Measurements from ENCODE around the gene CHM. TPM values are rescaled to one million over a fixed set of nuclear protein-coding genes. Genes with fewer than 3 reads are reported as not detected.

The CHM gene
- total and polyA plus RNA-seq, 2 experiments from 2014 or later, result 19.0 to 19.1 TPM

DNA sequence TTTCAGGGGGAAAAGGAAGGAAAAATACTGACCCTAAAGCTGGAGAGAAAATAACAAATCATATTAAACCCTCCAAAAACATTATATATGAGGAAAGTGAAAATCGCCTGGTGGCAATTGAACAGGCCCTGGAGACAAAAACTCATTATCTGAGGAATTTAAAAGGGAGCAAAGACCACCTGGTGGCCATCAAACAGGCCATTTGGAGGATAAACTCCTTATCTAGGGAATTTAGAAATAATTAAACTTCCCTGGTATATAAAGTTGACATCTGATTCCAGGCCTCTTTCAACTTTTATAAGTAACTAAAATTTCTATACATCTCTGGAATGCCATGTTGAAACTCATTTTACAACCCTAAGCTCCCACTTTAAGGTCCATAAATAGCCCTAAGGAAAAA is 35.2 kb downstream of the CHM start:
- Mint-ChIP-seq H3K4me1 (peaks cover 31% of the 10 kb centered on the region), H3K4me3 (no peak overlapping the region), H3K9me3 (peaks cover 7% of the 10 kb centered on the region; the same call in 2 of the 3 replicates), H3K36me3 (ENCODE audit: low read depth) (peaks cover 26% of the 10 kb centered on the region; the same call in 2 of the 3 replicates), H3K27ac (peak overlapping the region; percentile 80; the same call in 1 of the 2 replicates), H3K27me3 (ENCODE audit: insufficient read depth, low read depth, poor library complexity) (peaks cover 3% of the 10 kb centered on the region)
- Histone ChIP-seq H3F3A (replicated peaks; ENCODE audit: low read depth) (no peaks in the 10 kb centered on the region), H3K4me1 (ENCODE audit: insufficient read depth) (peaks cover 29% of the 10 kb centered on the region), H3K4me3 (no peak overlapping the region), H3K36me3 (ENCODE audit: insufficient read depth) (no peaks in the 10 kb centered on the region), H3K4me2 (no peak overlapping the region; the same call in 1 of the 2 replicates), H2AFZ (no peak overlapping the region), H3K9me2 (ENCODE audit: insufficient read depth) (no peaks in the 10 kb centered on the region), H3K79me2 (replicated peaks; ENCODE audit: insufficient read depth) (peaks cover 41% of the 10 kb centered on the region), H3K27me3 (ENCODE audit: insufficient read depth) (no peaks in the 10 kb centered on the region), H3K27ac (ENCODE audit: low read depth) (no peak overlapping the region), H4K20me1 (replicated peaks; ENCODE audit: insufficient read depth) (no peaks in the 10 kb centered on the region)
- TF ChIP-seq ETS1 (IDR thresholded peaks at IDR 0.05) (no peak), CTCF (conservative IDR thresholded peaks at IDR 0.05; ENCODE audit: low read depth in 2 of 2) (no peak), ZNF114 (CRISPR knock-in tag; IDR thresholded peaks at IDR 0.05) (no peak), CREB1 (CRISPR knock-in tag; IDR thresholded peaks at IDR 0.05; ENCODE audit: low read depth) (no peak), POLR2AphosphoS5 (IDR thresholded peaks at IDR 0.05; ENCODE audit: low read depth) (no peak), JUNB (IDR thresholded peaks at IDR 0.05; ENCODE audit: unreplicated experiment) (no peak), EZH2phosphoT487 (IDR thresholded peaks at IDR 0.05; ENCODE audit: unreplicated experiment) (no peak), NANOG (IDR thresholded peaks at IDR 0.05; ENCODE audit: borderline replicate concordance) (no peak), STAT1 (IDR thresholded peaks at IDR 0.05; ENCODE audit: unreplicated experiment) (no peak), EZH2 (IDR thresholded peaks at IDR 0.05; ENCODE audit: low read depth, unreplicated experiment) (no peak), ZNF331 (CRISPR knock-in tag; IDR thresholded peaks at IDR 0.05; ENCODE audit: low read depth) (no peak)
- TF ChIP-seq, protein P1, sequence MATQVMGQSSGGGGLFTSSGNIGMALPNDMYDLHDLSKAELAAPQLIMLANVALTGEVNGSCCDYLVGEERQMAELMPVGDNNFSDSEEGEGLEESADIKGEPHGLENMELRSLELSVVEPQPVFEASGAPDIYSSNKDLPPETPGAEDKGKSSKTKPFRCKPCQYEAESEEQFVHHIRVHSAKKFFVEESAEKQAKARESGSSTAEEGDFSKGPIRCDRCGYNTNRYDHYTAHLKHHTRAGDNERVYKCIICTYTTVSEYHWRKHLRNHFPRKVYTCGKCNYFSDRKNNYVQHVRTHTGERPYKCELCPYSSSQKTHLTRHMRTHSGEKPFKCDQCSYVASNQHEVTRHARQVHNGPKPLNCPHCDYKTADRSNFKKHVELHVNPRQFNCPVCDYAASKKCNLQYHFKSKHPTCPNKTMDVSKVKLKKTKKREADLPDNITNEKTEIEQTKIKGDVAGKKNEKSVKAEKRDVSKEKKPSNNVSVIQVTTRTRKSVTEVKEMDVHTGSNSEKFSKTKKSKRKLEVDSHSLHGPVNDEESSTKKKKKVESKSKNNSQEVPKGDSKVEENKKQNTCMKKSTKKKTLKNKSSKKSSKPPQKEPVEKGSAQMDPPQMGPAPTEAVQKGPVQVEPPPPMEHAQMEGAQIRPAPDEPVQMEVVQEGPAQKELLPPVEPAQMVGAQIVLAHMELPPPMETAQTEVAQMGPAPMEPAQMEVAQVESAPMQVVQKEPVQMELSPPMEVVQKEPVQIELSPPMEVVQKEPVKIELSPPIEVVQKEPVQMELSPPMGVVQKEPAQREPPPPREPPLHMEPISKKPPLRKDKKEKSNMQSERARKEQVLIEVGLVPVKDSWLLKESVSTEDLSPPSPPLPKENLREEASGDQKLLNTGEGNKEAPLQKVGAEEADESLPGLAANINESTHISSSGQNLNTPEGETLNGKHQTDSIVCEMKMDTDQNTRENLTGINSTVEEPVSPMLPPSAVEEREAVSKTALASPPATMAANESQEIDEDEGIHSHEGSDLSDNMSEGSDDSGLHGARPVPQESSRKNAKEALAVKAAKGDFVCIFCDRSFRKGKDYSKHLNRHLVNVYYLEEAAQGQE (IDR thresholded peaks at IDR 0.05; ENCODE audit: unreplicated experiment), result no peak
- TF ChIP-seq, protein P2, sequence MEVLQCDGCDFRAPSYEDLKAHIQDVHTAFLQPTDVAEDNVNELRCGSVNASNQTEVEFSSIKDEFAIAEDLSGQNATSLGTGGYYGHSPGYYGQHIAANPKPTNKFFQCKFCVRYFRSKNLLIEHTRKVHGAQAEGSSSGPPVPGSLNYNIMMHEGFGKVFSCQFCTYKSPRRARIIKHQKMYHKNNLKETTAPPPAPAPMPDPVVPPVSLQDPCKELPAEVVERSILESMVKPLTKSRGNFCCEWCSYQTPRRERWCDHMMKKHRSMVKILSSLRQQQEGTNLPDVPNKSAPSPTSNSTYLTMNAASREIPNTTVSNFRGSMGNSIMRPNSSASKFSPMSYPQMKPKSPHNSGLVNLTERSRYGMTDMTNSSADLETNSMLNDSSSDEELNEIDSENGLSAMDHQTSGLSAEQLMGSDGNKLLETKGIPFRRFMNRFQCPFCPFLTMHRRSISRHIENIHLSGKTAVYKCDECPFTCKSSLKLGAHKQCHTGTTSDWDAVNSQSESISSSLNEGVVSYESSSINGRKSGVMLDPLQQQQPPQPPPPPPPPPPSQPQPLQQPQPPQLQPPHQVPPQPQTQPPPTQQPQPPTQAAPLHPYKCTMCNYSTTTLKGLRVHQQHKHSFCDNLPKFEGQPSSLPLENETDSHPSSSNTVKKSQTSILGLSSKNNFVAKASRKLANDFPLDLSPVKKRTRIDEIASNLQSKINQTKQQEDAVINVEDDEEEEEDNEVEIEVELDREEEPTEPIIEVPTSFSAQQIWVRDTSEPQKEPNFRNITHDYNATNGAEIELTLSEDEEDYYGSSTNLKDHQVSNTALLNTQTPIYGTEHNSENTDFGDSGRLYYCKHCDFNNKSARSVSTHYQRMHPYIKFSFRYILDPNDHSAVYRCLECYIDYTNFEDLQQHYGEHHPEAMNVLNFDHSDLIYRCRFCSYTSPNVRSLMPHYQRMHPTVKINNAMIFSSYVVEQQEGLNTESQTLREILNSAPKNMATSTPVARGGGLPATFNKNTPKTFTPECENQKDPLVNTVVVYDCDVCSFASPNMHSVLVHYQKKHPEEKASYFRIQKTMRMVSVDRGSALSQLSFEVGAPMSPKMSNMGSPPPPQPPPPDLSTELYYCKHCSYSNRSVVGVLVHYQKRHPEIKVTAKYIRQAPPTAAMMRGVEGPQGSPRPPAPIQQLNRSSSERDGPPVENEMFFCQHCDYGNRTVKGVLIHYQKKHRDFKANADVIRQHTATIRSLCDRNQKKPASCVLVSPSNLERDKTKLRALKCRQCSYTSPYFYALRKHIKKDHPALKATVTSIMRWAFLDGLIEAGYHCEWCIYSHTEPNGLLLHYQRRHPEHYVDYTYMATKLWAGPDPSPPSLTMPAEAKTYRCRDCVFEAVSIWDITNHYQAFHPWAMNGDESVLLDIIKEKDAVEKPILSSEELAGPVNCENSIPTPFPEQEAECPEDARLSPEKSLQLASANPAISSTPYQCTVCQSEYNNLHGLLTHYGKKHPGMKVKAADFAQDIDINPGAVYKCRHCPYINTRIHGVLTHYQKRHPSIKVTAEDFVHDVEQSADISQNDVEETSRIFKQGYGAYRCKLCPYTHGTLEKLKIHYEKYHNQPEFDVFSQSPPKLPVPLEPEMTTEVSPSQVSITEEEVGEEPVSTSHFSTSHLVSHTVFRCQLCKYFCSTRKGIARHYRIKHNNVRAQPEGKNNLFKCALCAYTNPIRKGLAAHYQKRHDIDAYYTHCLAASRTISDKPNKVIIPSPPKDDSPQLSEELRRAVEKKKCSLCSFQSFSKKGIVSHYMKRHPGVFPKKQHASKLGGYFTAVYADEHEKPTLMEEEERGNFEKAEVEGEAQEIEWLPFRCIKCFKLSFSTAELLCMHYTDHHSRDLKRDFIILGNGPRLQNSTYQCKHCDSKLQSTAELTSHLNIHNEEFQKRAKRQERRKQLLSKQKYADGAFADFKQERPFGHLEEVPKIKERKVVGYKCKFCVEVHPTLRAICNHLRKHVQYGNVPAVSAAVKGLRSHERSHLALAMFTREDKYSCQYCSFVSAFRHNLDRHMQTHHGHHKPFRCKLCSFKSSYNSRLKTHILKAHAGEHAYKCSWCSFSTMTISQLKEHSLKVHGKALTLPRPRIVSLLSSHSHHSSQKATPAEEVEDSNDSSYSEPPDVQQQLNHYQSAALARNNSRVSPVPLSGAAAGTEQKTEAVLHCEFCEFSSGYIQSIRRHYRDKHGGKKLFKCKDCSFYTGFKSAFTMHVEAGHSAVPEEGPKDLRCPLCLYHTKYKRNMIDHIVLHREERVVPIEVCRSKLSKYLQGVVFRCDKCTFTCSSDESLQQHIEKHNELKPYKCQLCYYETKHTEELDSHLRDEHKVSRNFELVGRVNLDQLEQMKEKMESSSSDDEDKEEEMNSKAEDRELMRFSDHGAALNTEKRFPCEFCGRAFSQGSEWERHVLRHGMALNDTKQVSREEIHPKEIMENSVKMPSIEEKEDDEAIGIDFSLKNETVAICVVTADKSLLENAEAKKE (CRISPR knock-in tag; IDR thresholded peaks at IDR 0.05), result no peak
- no peak for DNase-seq (ENCODE audit: low spot score)
- ATAC-seq, result no peak
